GM23338 (cell line): ENCODE data around the gene CDC42BPB. TPM values are rescaled to one million over a fixed set of nuclear protein-coding genes. Genes with fewer than 3 reads are reported as not detected.

Experiments
- ATAC-seq: fragments of 200-7000 bp; cut with Tn5 transposase; 3 replicates; pipeline ENCODE4 v1.9.1; 2020
- DNase-seq: peaks from one replicate; pipeline ENCODE4 v3.0.0-alpha.2; 2015; ENCODE audit warnings: low spot score
- H2AFZ ChIP-seq: fragments of 200-600 bp; sonication (generic); 2 replicates; pipeline ENCODE4 v1.8.0; 2016; ENCODE audit warnings: antibody characterized with exemption, mild to moderate bottlenecking, moderate library complexity
- H3F3A ChIP-seq: fragments of 200-600 bp; sonication (generic); replicated peaks from 2 replicates; pipeline ENCODE4 v1.8.0; 2017; ENCODE audit warnings: antibody characterized with exemption, mixed run types, low read depth
- H3K27ac ChIP-seq: fragments of 200-600 bp; sonication (generic); 2 replicates; pipeline ENCODE4 v1.6.1; 2016; ENCODE audit warnings: low read depth
- H3K27me3 ChIP-seq: fragments of 200-600 bp; sonication (generic); 2 replicates; pipeline ENCODE4 v1.8.0; 2016; ENCODE audit warnings: mild to moderate bottlenecking, mixed run types, moderate library complexity; ENCODE audit not compliant: insufficient read depth
- H3K36me3 ChIP-seq: fragments of 200-600 bp; sonication (generic); 2 replicates; pipeline ENCODE4 v1.8.0; 2016; ENCODE audit warnings: mild to moderate bottlenecking; ENCODE audit not compliant: insufficient read depth
- H3K4me1 ChIP-seq: fragments of 200-600 bp; sonication (generic); 2 replicates; pipeline ENCODE4 v1.8.0; 2016; ENCODE audit warnings: mild to moderate bottlenecking, moderate library complexity; ENCODE audit not compliant: insufficient read depth
- H3K4me2 ChIP-seq: fragments of 200-600 bp; sonication (generic); 2 replicates; pipeline ENCODE4 v1.7.1; 2017; ENCODE audit warnings: mixed run types
- H3K4me3 ChIP-seq: fragments of 200-600 bp; sonication (generic); 2 replicates; pipeline ENCODE4 v1.6.1; 2016; ENCODE audit warnings: mixed run types
- H3K79me2 ChIP-seq: fragments of 200-600 bp; sonication (generic); replicated peaks from 2 replicates; pipeline ENCODE4 v1.8.0; 2017; ENCODE audit warnings: mild to moderate bottlenecking; ENCODE audit not compliant: insufficient read depth
- H3K9me2 ChIP-seq: fragments of 200-600 bp; sonication (generic); 2 replicates; pipeline ENCODE4 v1.8.0; 2017; ENCODE audit not compliant: insufficient read depth
- H4K20me1 ChIP-seq: fragments of 200-600 bp; sonication (generic); replicated peaks from 2 replicates; pipeline ENCODE4 v1.8.0; 2017; ENCODE audit warnings: mild to moderate bottlenecking; ENCODE audit not compliant: insufficient read depth
- H3K27ac Mint-ChIP-seq: 2 replicates; pipeline ENCODE4 v1.8.0; 2020; ENCODE audit warnings: inconsistent platforms, mild to moderate bottlenecking, moderate library complexity, mixed read lengths
- H3K27me3 Mint-ChIP-seq: 3 replicates; pipeline ENCODE4 v1.8.0; 2022; ENCODE audit warnings: low read depth, mild to moderate bottlenecking, moderate library complexity, mixed read lengths, inconsistent platforms; ENCODE audit not compliant: insufficient read depth, poor library complexity
- H3K36me3 Mint-ChIP-seq: 3 replicates; pipeline ENCODE4 v1.8.0; 2021; ENCODE audit warnings: low read depth, mild to moderate bottlenecking, inconsistent platforms, moderate library complexity, mixed read lengths
- H3K4me1 Mint-ChIP-seq: 3 replicates; pipeline ENCODE4 v1.8.0; 2020; ENCODE audit warnings: mild to moderate bottlenecking, inconsistent platforms, mixed read lengths
- H3K4me3 Mint-ChIP-seq: 3 replicates; pipeline ENCODE4 v1.8.0; 2021; ENCODE audit warnings: moderate library complexity, mild to moderate bottlenecking, inconsistent platforms, mixed read lengths
- H3K9me3 Mint-ChIP-seq: 3 replicates; pipeline ENCODE4 v1.8.0; 2020; ENCODE audit warnings: moderate library complexity, mild to moderate bottlenecking, inconsistent platforms, mixed read lengths
- CREB1 ChIP-seq: fragments of 250-450 bp; sonication (Bioruptor Pico); IDR thresholded peaks from 2 replicates; pipeline ENCODE4 v1.5.0; 2020; ENCODE audit warnings: low read depth, mild to moderate bottlenecking, moderate library complexity
- EZH2 ChIP-seq: fragments of 200-600 bp; sonication (generic); IDR thresholded peaks from one replicate; pipeline ENCODE4 v1.8.0; 2017; ENCODE audit warnings: antibody characterized with exemption, mild to moderate bottlenecking, low read depth; ENCODE audit not compliant: unreplicated experiment
- EZH2phosphoT487 ChIP-seq: fragments of 200-600 bp; sonication (generic); IDR thresholded peaks from one replicate; pipeline ENCODE4 v1.8.1; 2018; ENCODE audit warnings: antibody characterized with exemption; ENCODE audit not compliant: unreplicated experiment
- JUNB ChIP-seq: IDR thresholded peaks from one replicate; pipeline ENCODE4 v1.6.1; 2016; ENCODE audit warnings: antibody characterized with exemption; ENCODE audit not compliant: unreplicated experiment
- NANOG ChIP-seq: IDR thresholded peaks from 2 replicates; pipeline ENCODE4 v1.6.1; 2016; ENCODE audit warnings: antibody characterized with exemption, borderline replicate concordance
- POLR2AphosphoS5 ChIP-seq: IDR thresholded peaks from 2 replicates; pipeline ENCODE4 v1.6.1; 2016; ENCODE audit warnings: antibody characterized with exemption, low read depth
- STAT1 ChIP-seq: IDR thresholded peaks from one replicate; pipeline ENCODE4 v1.6.1; 2016; ENCODE audit warnings: antibody characterized with exemption; ENCODE audit not compliant: unreplicated experiment
- ZNF114 ChIP-seq: fragments of 250-450 bp; sonication (Bioruptor Pico); IDR thresholded peaks from 2 replicates; pipeline ENCODE4 v1.5.0; 2020; ENCODE audit warnings: mild to moderate bottlenecking, moderate library complexity
- ZNF331 ChIP-seq: fragments of 250-450 bp; sonication (Bioruptor Pico); IDR thresholded peaks from 2 replicates; pipeline ENCODE4 v1.5.0; 2020; ENCODE audit warnings: low read depth, mild to moderate bottlenecking, moderate library complexity
- polyA plus RNA-seq: library from polyadenylated mRNA; unstranded; fragments of >200 nt; fragmentation: Nextera tagmentation; extraction: Ambion mirVana; gene quantifications from 2 replicates; pipeline ENCODE4 v1.2.1, GENCODE V29; 2016
- total RNA-seq: library from RNA; depleted of rRNA; stranded (reverse); fragments of >200 nt; shearing (Covaris generic); gene quantifications from 2 replicates; pipeline ENCODE4 v1.2.3, GENCODE V29; 2014
- TF ChIP-seq, protein P1 (sequence below): IDR thresholded peaks from one replicate; pipeline ENCODE4 v1.6.1; 2018; ENCODE audit warnings: antibody characterized with exemption; ENCODE audit not compliant: unreplicated experiment
- TF ChIP-seq, protein P2 (sequence below), 2 experiments: fragments of 200-600 bp in 1 of 2; sonication (generic) in 1 of 2; conservative IDR thresholded peaks; 2 replicates each; pipeline versions ENCODE4 v1.5.1 to v1.6.1; 2016 to 2017; ENCODE audit warnings: antibody characterized with exemption in 2 of 2, low read depth in 2 of 2, mild to moderate bottlenecking in 2 of 2, moderate library complexity in 1 of 2
- TF ChIP-seq, protein P3 (sequence below): IDR thresholded peaks from 2 replicates; pipeline ENCODE4 v1.6.1; 2016; ENCODE audit warnings: antibody characterized with exemption
- TF ChIP-seq, protein P4 (sequence below): fragments of 250-450 bp; sonication (Bioruptor Pico); IDR thresholded peaks from 2 replicates; pipeline ENCODE4 v1.5.0; 2020; ENCODE audit warnings: mild to moderate bottlenecking, moderate library complexity

CDC42BPB gene
- total and polyA plus RNA-seq, 2 experiments from 2014 or later, result 12.3 to 127 TPM

GRCh38 chr14:103000291-103000921, 56.9 kb downstream of the CDC42BPB start:
- Histone ChIP-seq H3K9me2 (no peaks in the 10 kb centered on the region), H3K4me1 (no peaks in the 10 kb centered on the region), H3K36me3 (peaks cover 6% of the 10 kb centered on the region; the same call in 1 of the 2 replicates), H3K27ac (no peak overlapping the region), H3K4me3 (no peak overlapping the region), H2AFZ (no peak overlapping the region), H3K79me2 (peaks cover 8% of the 10 kb centered on the region; the same call in 1 of the 2 replicates), H3F3A (no peaks in the 10 kb centered on the region), H4K20me1 (peaks cover 4% of the 10 kb centered on the region; the same call in 1 of the 2 replicates), H3K4me2 (no peak overlapping the region), H3K27me3 (no peaks in the 10 kb centered on the region)
- Mint-ChIP-seq H3K9me3 (no peaks in the 10 kb centered on the region), H3K36me3 (peaks cover 46% of the 10 kb centered on the region), H3K27me3 (peaks cover 6% of the 10 kb centered on the region), H3K4me1 (no peaks in the 10 kb centered on the region), H3K27ac (no peak overlapping the region), H3K4me3 (no peak overlapping the region)
- ATAC-seq (no peak), DNase-seq (no peak)
- TF ChIP-seq, protein P1, sequence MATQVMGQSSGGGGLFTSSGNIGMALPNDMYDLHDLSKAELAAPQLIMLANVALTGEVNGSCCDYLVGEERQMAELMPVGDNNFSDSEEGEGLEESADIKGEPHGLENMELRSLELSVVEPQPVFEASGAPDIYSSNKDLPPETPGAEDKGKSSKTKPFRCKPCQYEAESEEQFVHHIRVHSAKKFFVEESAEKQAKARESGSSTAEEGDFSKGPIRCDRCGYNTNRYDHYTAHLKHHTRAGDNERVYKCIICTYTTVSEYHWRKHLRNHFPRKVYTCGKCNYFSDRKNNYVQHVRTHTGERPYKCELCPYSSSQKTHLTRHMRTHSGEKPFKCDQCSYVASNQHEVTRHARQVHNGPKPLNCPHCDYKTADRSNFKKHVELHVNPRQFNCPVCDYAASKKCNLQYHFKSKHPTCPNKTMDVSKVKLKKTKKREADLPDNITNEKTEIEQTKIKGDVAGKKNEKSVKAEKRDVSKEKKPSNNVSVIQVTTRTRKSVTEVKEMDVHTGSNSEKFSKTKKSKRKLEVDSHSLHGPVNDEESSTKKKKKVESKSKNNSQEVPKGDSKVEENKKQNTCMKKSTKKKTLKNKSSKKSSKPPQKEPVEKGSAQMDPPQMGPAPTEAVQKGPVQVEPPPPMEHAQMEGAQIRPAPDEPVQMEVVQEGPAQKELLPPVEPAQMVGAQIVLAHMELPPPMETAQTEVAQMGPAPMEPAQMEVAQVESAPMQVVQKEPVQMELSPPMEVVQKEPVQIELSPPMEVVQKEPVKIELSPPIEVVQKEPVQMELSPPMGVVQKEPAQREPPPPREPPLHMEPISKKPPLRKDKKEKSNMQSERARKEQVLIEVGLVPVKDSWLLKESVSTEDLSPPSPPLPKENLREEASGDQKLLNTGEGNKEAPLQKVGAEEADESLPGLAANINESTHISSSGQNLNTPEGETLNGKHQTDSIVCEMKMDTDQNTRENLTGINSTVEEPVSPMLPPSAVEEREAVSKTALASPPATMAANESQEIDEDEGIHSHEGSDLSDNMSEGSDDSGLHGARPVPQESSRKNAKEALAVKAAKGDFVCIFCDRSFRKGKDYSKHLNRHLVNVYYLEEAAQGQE, result no peak
- no peak for TF ChIP-seq STAT1
- no peak for TF ChIP-seq ZNF331 (CRISPR knock-in tag)
- TF ChIP-seq POLR2AphosphoS5, result no peak
- TF ChIP-seq, protein P2, sequence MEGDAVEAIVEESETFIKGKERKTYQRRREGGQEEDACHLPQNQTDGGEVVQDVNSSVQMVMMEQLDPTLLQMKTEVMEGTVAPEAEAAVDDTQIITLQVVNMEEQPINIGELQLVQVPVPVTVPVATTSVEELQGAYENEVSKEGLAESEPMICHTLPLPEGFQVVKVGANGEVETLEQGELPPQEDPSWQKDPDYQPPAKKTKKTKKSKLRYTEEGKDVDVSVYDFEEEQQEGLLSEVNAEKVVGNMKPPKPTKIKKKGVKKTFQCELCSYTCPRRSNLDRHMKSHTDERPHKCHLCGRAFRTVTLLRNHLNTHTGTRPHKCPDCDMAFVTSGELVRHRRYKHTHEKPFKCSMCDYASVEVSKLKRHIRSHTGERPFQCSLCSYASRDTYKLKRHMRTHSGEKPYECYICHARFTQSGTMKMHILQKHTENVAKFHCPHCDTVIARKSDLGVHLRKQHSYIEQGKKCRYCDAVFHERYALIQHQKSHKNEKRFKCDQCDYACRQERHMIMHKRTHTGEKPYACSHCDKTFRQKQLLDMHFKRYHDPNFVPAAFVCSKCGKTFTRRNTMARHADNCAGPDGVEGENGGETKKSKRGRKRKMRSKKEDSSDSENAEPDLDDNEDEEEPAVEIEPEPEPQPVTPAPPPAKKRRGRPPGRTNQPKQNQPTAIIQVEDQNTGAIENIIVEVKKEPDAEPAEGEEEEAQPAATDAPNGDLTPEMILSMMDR (conservative IDR thresholded peaks at IDR 0.05; ENCODE audit: low read depth in 2 of 2), result no peak
- no peak for TF ChIP-seq EZH2phosphoT487
- TF ChIP-seq, protein P3, sequence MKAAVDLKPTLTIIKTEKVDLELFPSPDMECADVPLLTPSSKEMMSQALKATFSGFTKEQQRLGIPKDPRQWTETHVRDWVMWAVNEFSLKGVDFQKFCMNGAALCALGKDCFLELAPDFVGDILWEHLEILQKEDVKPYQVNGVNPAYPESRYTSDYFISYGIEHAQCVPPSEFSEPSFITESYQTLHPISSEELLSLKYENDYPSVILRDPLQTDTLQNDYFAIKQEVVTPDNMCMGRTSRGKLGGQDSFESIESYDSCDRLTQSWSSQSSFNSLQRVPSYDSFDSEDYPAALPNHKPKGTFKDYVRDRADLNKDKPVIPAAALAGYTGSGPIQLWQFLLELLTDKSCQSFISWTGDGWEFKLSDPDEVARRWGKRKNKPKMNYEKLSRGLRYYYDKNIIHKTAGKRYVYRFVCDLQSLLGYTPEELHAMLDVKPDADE, result no peak
- no peak for TF ChIP-seq ZNF114 (CRISPR knock-in tag)
- no peak for TF ChIP-seq NANOG
- TF ChIP-seq, protein P4, sequence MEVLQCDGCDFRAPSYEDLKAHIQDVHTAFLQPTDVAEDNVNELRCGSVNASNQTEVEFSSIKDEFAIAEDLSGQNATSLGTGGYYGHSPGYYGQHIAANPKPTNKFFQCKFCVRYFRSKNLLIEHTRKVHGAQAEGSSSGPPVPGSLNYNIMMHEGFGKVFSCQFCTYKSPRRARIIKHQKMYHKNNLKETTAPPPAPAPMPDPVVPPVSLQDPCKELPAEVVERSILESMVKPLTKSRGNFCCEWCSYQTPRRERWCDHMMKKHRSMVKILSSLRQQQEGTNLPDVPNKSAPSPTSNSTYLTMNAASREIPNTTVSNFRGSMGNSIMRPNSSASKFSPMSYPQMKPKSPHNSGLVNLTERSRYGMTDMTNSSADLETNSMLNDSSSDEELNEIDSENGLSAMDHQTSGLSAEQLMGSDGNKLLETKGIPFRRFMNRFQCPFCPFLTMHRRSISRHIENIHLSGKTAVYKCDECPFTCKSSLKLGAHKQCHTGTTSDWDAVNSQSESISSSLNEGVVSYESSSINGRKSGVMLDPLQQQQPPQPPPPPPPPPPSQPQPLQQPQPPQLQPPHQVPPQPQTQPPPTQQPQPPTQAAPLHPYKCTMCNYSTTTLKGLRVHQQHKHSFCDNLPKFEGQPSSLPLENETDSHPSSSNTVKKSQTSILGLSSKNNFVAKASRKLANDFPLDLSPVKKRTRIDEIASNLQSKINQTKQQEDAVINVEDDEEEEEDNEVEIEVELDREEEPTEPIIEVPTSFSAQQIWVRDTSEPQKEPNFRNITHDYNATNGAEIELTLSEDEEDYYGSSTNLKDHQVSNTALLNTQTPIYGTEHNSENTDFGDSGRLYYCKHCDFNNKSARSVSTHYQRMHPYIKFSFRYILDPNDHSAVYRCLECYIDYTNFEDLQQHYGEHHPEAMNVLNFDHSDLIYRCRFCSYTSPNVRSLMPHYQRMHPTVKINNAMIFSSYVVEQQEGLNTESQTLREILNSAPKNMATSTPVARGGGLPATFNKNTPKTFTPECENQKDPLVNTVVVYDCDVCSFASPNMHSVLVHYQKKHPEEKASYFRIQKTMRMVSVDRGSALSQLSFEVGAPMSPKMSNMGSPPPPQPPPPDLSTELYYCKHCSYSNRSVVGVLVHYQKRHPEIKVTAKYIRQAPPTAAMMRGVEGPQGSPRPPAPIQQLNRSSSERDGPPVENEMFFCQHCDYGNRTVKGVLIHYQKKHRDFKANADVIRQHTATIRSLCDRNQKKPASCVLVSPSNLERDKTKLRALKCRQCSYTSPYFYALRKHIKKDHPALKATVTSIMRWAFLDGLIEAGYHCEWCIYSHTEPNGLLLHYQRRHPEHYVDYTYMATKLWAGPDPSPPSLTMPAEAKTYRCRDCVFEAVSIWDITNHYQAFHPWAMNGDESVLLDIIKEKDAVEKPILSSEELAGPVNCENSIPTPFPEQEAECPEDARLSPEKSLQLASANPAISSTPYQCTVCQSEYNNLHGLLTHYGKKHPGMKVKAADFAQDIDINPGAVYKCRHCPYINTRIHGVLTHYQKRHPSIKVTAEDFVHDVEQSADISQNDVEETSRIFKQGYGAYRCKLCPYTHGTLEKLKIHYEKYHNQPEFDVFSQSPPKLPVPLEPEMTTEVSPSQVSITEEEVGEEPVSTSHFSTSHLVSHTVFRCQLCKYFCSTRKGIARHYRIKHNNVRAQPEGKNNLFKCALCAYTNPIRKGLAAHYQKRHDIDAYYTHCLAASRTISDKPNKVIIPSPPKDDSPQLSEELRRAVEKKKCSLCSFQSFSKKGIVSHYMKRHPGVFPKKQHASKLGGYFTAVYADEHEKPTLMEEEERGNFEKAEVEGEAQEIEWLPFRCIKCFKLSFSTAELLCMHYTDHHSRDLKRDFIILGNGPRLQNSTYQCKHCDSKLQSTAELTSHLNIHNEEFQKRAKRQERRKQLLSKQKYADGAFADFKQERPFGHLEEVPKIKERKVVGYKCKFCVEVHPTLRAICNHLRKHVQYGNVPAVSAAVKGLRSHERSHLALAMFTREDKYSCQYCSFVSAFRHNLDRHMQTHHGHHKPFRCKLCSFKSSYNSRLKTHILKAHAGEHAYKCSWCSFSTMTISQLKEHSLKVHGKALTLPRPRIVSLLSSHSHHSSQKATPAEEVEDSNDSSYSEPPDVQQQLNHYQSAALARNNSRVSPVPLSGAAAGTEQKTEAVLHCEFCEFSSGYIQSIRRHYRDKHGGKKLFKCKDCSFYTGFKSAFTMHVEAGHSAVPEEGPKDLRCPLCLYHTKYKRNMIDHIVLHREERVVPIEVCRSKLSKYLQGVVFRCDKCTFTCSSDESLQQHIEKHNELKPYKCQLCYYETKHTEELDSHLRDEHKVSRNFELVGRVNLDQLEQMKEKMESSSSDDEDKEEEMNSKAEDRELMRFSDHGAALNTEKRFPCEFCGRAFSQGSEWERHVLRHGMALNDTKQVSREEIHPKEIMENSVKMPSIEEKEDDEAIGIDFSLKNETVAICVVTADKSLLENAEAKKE, result no peak
- TF ChIP-seq JUNB, result no peak
- TF ChIP-seq EZH2, result no peak
- TF ChIP-seq CREB1 (CRISPR knock-in tag), result no peak
